Glutamatergic neuron (in vitro differentiated cells): ENCODE results near the gene SLC46A3. TPM values are rescaled to one million over a fixed set of nuclear protein-coding genes. Genes with fewer than 3 reads are reported as not detected.

Experiments
- DNase-seq: peaks from one replicate; pipeline ENCODE4 v3.0.0; 2022
- H3K27ac Mint-ChIP-seq: one replicate; pipeline ENCODE4 v1.8.0; 2020; ENCODE audit warnings: mild to moderate bottlenecking, mixed read lengths, inconsistent platforms; ENCODE audit not compliant: unreplicated experiment
- H3K27me3 Mint-ChIP-seq: one replicate; pipeline ENCODE4 v1.8.0; 2020; ENCODE audit warnings: mild to moderate bottlenecking, moderate library complexity, mixed read lengths, inconsistent platforms; ENCODE audit not compliant: unreplicated experiment
- H3K36me3 Mint-ChIP-seq: one replicate; pipeline ENCODE4 v1.8.0; 2020; ENCODE audit warnings: mild to moderate bottlenecking, mixed read lengths, inconsistent platforms; ENCODE audit not compliant: unreplicated experiment
- H3K4me1 Mint-ChIP-seq: one replicate; pipeline ENCODE4 v1.8.0; 2020; ENCODE audit warnings: mild to moderate bottlenecking, low read depth, mixed read lengths, inconsistent platforms; ENCODE audit not compliant: unreplicated experiment
- H3K4me3 Mint-ChIP-seq: one replicate; pipeline ENCODE4 v1.8.0; 2020; ENCODE audit warnings: mild to moderate bottlenecking, mixed read lengths, inconsistent platforms; ENCODE audit not compliant: unreplicated experiment
- H3K9me3 Mint-ChIP-seq: one replicate; pipeline ENCODE4 v1.8.0; 2020; ENCODE audit warnings: mild to moderate bottlenecking, moderate library complexity, mixed read lengths, inconsistent platforms; ENCODE audit not compliant: unreplicated experiment
- total RNA-seq: library from RNA; stranded (reverse); fragmentation: NEBNext Ultra II Directional; extraction: Animal tissue kit (Norgen Biotek cat#: 25700); gene quantifications from one replicate; pipeline ENCODE4 v1.2.1, GENCODE V29; 2021; ENCODE audit not compliant: unreplicated experiment
- TF ChIP-seq, protein P1 (sequence below): fragments of 200-600 bp; sonication (generic); IDR thresholded peaks from one replicate; pipeline ENCODE4 v1.5.0; 2021; ENCODE audit not compliant: partially characterized antibody, unreplicated experiment

The SLC46A3 gene
- total RNA-seq, 1 donor from 2014 or later, result 2.3 TPM

DNA sequence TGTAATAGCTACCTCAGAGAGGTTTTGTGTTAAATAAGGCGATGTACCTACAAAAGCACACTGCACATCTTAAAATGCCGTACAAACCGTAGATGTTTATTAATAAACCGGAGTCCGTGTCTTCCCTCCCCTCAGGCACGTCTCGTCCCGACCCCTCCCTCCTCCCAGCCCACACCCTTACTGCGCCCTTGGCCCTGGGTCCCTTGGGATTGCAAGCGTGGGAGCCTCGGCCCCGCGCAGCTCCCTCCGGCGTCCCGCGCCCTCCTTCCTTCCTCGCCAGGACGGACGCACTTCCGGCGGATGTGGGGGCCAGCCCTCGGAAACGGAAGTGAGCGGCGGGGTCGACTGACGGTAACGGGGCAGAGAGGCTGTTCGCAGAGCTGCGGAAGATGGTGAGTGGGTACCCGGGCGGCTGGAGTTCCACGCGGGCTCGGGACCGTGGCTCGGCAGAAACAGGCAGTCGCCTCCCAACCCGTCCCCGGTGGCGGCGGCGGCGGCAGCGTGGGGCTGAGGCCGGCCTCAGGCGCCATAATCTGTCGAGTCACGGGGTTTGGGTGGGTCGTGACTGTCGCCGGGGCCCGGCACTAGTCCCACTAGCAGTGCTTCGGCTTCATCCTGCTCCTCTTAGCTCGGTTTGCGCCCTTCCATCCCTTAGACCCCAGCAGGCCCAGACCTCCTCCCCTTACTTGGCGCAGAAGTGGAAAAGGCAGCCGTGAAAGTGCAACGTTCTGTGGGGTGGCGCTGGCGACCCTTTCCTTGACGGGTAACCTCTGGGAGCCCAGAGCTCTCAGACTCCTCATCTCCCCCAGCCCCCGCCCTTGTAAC is 59.8 kb downstream of the SLC46A3 start, which contains the start of gene POMP:
Gene POMP, plus strand, starts transcription at position 335 of the 825 bp plus-strand sequence. Its CDS starts 55 bp downstream, at position 390.
- TF ChIP-seq, protein P1, sequence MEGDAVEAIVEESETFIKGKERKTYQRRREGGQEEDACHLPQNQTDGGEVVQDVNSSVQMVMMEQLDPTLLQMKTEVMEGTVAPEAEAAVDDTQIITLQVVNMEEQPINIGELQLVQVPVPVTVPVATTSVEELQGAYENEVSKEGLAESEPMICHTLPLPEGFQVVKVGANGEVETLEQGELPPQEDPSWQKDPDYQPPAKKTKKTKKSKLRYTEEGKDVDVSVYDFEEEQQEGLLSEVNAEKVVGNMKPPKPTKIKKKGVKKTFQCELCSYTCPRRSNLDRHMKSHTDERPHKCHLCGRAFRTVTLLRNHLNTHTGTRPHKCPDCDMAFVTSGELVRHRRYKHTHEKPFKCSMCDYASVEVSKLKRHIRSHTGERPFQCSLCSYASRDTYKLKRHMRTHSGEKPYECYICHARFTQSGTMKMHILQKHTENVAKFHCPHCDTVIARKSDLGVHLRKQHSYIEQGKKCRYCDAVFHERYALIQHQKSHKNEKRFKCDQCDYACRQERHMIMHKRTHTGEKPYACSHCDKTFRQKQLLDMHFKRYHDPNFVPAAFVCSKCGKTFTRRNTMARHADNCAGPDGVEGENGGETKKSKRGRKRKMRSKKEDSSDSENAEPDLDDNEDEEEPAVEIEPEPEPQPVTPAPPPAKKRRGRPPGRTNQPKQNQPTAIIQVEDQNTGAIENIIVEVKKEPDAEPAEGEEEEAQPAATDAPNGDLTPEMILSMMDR, result no peak
- Mint-ChIP-seq H3K27ac (peak within 1 kb of the TSS; percentile 92), H3K27me3 (peaks cover 3% of the 10 kb centered on the region), H3K9me3 (peaks cover 1% of the 10 kb centered on the region), H3K36me3 (no peaks in the 10 kb centered on the region), H3K4me3 (peak within 1 kb of the TSS; percentile 82), H3K4me1 (peaks cover 22% of the 10 kb centered on the region)
- peak; percentile 94 for DNase-seq

DNA sequence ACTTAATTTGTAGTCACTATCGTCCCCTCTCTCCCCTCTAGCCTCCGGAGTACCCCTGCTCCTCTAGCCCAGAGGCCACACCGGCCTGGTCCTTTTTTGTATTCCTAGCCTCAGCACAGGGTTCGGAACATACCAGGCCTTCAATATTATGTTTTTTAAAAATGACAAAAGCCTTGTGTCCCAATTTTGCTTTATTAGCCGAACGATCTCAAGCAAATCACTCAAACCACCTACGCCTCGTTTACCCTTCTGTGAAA is 60.3 kb downstream of the SLC46A3 start:
- Mint-ChIP-seq H3K9me3 (peaks cover 1% of the 10 kb centered on the region), H3K4me3 (peak overlapping the region; percentile 82), H3K27ac (peak overlapping the region; percentile 92), H3K36me3 (no peaks in the 10 kb centered on the region), H3K4me1 (peaks cover 22% of the 10 kb centered on the region), H3K27me3 (peaks cover 3% of the 10 kb centered on the region)
- DNase-seq, result no peak
- TF ChIP-seq, protein P1, result no peak

DNA sequence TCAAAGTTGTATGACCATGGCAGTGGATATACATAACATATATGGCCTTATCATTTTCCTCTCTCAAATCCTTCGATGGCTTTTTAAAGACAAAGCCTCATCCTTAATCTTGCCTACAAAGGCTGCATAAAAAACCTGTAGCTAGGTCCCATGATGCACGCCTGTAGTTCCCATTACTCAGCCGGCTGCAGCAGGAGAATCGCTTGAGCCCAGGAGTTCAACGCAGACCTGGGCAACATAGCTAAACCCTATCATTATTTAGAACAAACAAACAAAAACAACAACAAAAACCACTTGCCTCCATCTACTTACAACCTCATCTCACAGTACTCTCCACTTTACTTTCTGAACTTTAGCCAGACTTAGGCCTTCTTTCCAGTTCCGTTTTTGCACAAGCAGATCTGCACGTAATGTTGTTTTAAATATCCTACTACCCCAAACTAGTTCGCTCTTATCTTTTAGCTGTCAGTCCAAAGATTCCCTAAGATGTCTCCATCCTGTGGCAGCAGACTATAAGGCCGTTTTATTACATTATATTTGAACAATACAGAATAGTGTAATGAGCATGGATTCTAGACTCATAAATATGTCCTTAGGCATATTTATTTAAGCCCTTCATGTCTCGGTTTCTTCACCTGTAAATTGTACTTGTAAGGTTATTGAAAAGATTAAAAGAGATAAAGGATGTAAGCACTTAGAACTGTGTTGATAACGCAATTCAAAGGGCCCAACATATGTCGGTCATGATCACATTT is 60.8 kb downstream of the SLC46A3 start:
- Mint-ChIP-seq H3K27ac (peak overlapping the region; percentile 92), H3K36me3 (no peaks in the 10 kb centered on the region), H3K4me1 (peaks cover 22% of the 10 kb centered on the region), H3K4me3 (peak overlapping the region; percentile 82), H3K27me3 (peaks cover 3% of the 10 kb centered on the region), H3K9me3 (peaks cover 1% of the 10 kb centered on the region)
- DNase-seq, result no peak
- TF ChIP-seq, protein P1, result no peak

DNA sequence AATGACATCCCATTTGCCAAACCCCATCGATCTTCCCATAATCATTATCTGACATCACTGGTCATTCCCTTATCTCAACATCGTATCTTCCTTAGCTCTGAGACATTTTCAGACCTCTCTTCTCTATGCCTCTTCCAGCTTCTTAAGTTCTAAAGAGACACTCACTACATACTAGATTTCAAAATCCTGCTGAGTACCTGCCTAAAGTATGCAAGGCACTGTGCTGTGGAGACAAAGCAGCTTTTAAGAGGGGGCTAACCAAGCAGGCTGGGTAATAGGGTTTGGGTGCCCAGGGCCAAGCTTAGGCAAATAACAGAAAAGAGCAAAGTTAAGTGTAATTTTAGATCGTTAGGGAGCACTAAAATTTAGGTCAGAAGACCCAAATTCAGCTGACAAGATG is 63.2 kb downstream of the SLC46A3 start:
- H3K27ac Mint-ChIP-seq, result no peak overlapping the region
- no peak overlapping the region for H3K4me3 Mint-ChIP-seq
- peaks cover 18% of the 10 kb centered on the region for H3K4me1 Mint-ChIP-seq
- TF ChIP-seq, protein P1, result no peak
- H3K36me3 Mint-ChIP-seq, result no peaks in the 10 kb centered on the region
- no peak for DNase-seq
- peaks cover 3% of the 10 kb centered on the region for H3K27me3 Mint-ChIP-seq
- H3K9me3 Mint-ChIP-seq, result no peaks in the 10 kb centered on the region

DNA sequence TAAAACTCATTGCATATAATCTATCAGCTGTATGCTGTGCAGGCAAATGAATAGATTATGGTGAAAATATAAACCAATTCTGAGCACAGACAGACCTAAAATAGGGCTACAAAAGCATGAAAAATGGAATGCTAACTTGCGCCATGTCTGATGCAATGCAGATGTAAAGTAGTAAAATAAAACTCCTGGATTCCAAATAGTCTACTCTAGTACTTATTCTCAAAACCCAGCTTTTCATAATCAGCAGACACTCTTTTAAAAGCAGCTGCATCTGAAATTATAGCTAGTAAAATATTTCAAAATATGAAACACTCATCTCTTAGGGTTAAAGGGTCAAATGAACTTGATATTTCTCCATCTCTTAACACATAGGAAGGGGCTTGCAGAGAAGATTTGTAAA is 64.5 kb downstream of the SLC46A3 start:
- Mint-ChIP-seq H3K4me3 (no peak overlapping the region), H3K9me3 (no peaks in the 10 kb centered on the region), H3K36me3 (no peaks in the 10 kb centered on the region), H3K27me3 (peaks cover 3% of the 10 kb centered on the region), H3K4me1 (peaks cover 16% of the 10 kb centered on the region), H3K27ac (no peak overlapping the region)
- TF ChIP-seq, protein P1, result no peak
- DNase-seq, result no peak
